ENCODE data around the gene ANO1.

DNA sequence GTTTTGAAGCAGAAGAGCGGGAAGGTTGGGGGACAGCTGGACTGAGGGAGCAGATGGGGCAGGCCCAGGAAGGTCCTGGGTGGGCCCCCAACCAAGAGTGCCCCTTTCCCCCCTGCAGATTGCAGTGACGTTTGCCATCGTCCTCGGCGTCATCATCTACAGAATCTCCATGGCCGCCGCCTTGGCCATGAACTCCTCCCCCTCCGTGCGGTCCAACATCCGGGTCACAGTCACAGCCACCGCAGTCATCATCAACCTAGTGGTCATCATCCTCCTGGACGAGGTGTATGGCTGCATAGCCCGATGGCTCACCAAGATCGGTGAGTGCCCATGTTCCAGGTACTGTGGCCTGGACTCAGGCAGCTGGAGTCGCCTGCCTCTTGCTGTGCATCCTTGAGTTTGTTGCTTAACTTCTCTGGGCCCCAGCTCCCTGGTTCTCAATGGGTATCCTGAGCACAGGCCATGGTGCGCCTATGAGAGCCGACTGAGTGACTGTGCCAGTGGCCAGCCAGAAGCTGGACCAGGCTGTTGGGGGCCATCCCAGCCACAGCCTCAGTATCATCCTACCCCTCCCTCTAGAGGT lies 83.0 kb downstream of the ANO1 start:
- no peak for TF ChIP-seq POLR2A (IDR thresholded peaks at IDR 0.05)
- TF ChIP-seq CTCF (IDR thresholded peaks at IDR 0.05) = no peak

All from uterus (tissue), 2 donors.